ENCODE data around the gene CACNB4.
"Not testable (repeated sequence)": the region's sequence is repeated elsewhere in the genome, so short reads cannot be mapped to it uniquely, and the experiment has no call there.

CACNB4 gene

GRCh38 chr2:152050915-152051314 is 47.9 kb downstream of the CACNB4 start:
- DNase-seq (ENCODE audit: low read depth in 2 of 2) = no peak

GRCh38 chr2:152050341-152050740 is 48.5 kb downstream of the CACNB4 start:
- DNase-seq (ENCODE audit: low read depth in 2 of 2) = no peak

- DNase-seq (ENCODE audit: low read depth in 2 of 2) = no peak
Observed at GRCh38 chr2:152049541-152049940, 49.3 kb downstream of the CACNB4 start.

- DNase-seq (ENCODE audit: low read depth in 2 of 2) = no peak
Observed at GRCh38 chr2:152047824-152048471, 50.9 kb downstream of the CACNB4 start.

GRCh38 chr2:152046940-152047339 is 51.9 kb downstream of the CACNB4 start:
- no peak for DNase-seq (ENCODE audit: low read depth in 2 of 2)

- DNase-seq (ENCODE audit: low read depth in 2 of 2) = no peak
Observed at GRCh38 chr2:152042636-152043615, 55.9 kb downstream of the CACNB4 start.

GRCh38 chr2:152038441-152038958 is 60.3 kb downstream of the CACNB4 start:
- no peak for DNase-seq (ENCODE audit: low read depth in 2 of 2)

- DNase-seq (ENCODE audit: low read depth in 2 of 2) = no peak
Observed at GRCh38 chr2:152037743-152038435, 61.0 kb downstream of the CACNB4 start.

- peak; percentile 18 to 19 for DNase-seq (ENCODE audit: low read depth in 2 of 2)
Observed at GRCh38 chr2:152036611-152037469, 62.0 kb downstream of the CACNB4 start.

GRCh38 chr2:152034257-152034801 is 64.5 kb downstream of the CACNB4 start:
- no peak for DNase-seq (ENCODE audit: low read depth in 2 of 2)

- no peak for DNase-seq (ENCODE audit: low read depth in 2 of 2)
Observed at GRCh38 chr2:152033011-152033925, 65.6 kb downstream of the CACNB4 start.

GRCh38 chr2:152031747-152032306 is 67.0 kb downstream of the CACNB4 start:
- no peak for DNase-seq (ENCODE audit: low read depth in 2 of 2)

GRCh38 chr2:152030596-152031328 is 68.1 kb downstream of the CACNB4 start:
- DNase-seq (ENCODE audit: low read depth in 2 of 2) = not testable (repeated sequence)

GRCh38 chr2:152028182-152028862 is 70.5 kb downstream of the CACNB4 start:
- DNase-seq (ENCODE audit: low read depth in 2 of 2) = no peak

GRCh38 chr2:152025678-152026287 is 73.1 kb downstream of the CACNB4 start:
- DNase-seq (ENCODE audit: low read depth in 2 of 2) = peak; percentile 44 to 54

- no peak for DNase-seq (ENCODE audit: low read depth in 2 of 2)
Observed at GRCh38 chr2:152024477-152024876, 74.4 kb downstream of the CACNB4 start.

- DNase-seq (ENCODE audit: low read depth in 2 of 2) = no peak
Observed at GRCh38 chr2:152022090-152022489, 76.8 kb downstream of the CACNB4 start.

- not testable (repeated sequence) for DNase-seq (ENCODE audit: low read depth in 2 of 2)
Observed at GRCh38 chr2:152021001-152021400, 77.8 kb downstream of the CACNB4 start.
